Measurements from ENCODE around the gene ST3GAL2. TPM values are rescaled to one million over a fixed set of nuclear protein-coding genes. Genes with fewer than 3 reads are reported as not detected.
A peak's percentile ranks its signal among the peaks of the same experiment; 100 is the strongest.
"Not testable (repeated sequence)": the region's sequence is repeated elsewhere in the genome, so short reads cannot be mapped to it uniquely, and the experiment has no call there.

Gene ST3GAL2
- total RNA-seq, 3 donors from 2014 or later, result 15.0 to 18.1 (median 15.6) TPM

- ATAC-seq (peak; percentile 23 to 32), DNase-seq (no peak)
- Mint-ChIP-seq H3K36me3 (ENCODE audit: insufficient read depth) (peaks cover 2% of the 10 kb centered on the region), H3K9me3 (no peaks in the 10 kb centered on the region), H3K4me1 (ENCODE audit: low read depth) (peaks cover 40% of the 10 kb centered on the region), H3K4me3 (no peak overlapping the region), H3K27me3 (ENCODE audit: low read depth) (no peaks in the 10 kb centered on the region)
Measured at GRCh38 chr16:70419384-70420327, 19.2 kb downstream of the ST3GAL2 start.

GRCh38 chr16:70418993-70419318 is 19.9 kb downstream of the ST3GAL2 start:
- H3K4me3 Mint-ChIP-seq, result peak overlapping the region; percentile 58
- ATAC-seq, result peak; percentile 17 to 27
- H3K27me3 Mint-ChIP-seq (ENCODE audit: low read depth), result no peaks in the 10 kb centered on the region
- no peaks in the 10 kb centered on the region for H3K9me3 Mint-ChIP-seq
- no peak for DNase-seq
- peaks cover 3% of the 10 kb centered on the region for H3K36me3 Mint-ChIP-seq (ENCODE audit: insufficient read depth)
- peaks cover 42% of the 10 kb centered on the region for H3K4me1 Mint-ChIP-seq (ENCODE audit: low read depth)

- H3K4me1 Mint-ChIP-seq (ENCODE audit: low read depth), result peaks cover 42% of the 10 kb centered on the region
Measured at GRCh38 chr16:70418274-70418992, 20.5 kb downstream of the ST3GAL2 start.

GRCh38 chr16:70417661-70418060 is 21.2 kb downstream of the ST3GAL2 start:
- Mint-ChIP-seq H3K27me3 (ENCODE audit: low read depth) (no peaks in the 10 kb centered on the region), H3K4me3 (no peak overlapping the region), H3K9me3 (no peaks in the 10 kb centered on the region), H3K36me3 (ENCODE audit: insufficient read depth) (peaks cover 3% of the 10 kb centered on the region), H3K4me1 (ENCODE audit: low read depth) (peaks cover 40% of the 10 kb centered on the region)
- ATAC-seq, result no peak
- no peak for DNase-seq

More at GRCh38 chr16:70418274-70418992, 20.5 kb downstream of the ST3GAL2 start:
- H3K27me3 Mint-ChIP-seq (ENCODE audit: low read depth), result no peaks in the 10 kb centered on the region
- no peaks in the 10 kb centered on the region for H3K9me3 Mint-ChIP-seq
- ATAC-seq (peak; percentile 37 to 44), DNase-seq (peak; percentile 30)
- H3K36me3 Mint-ChIP-seq (ENCODE audit: insufficient read depth), result peaks cover 3% of the 10 kb centered on the region
- peak overlapping the region; percentile 58 for H3K4me3 Mint-ChIP-seq

- H3K9me3 Mint-ChIP-seq, result no peaks in the 10 kb centered on the region
- H3K4me1 Mint-ChIP-seq (ENCODE audit: low read depth), result peaks cover 40% of the 10 kb centered on the region
- H3K4me3 Mint-ChIP-seq, result no peak overlapping the region
- ATAC-seq (no peak), DNase-seq (no peak)
- H3K36me3 Mint-ChIP-seq (ENCODE audit: insufficient read depth), result peaks cover 5% of the 10 kb centered on the region
- no peaks in the 10 kb centered on the region for H3K27me3 Mint-ChIP-seq (ENCODE audit: low read depth)
Measured at GRCh38 chr16:70416748-70417616, 21.9 kb downstream of the ST3GAL2 start.

GRCh38 chr16:70413572-70413971 is 25.3 kb downstream of the ST3GAL2 start:
- H3K27me3 Mint-ChIP-seq (ENCODE audit: low read depth); H3K36me3 Mint-ChIP-seq (ENCODE audit: insufficient read depth); DNase-seq; ATAC-seq; H3K9me3 Mint-ChIP-seq; H3K4me3 Mint-ChIP-seq: not testable (repeated sequence)
- peaks cover 21% of the 10 kb centered on the region for H3K4me1 Mint-ChIP-seq (ENCODE audit: low read depth)

GRCh38 chr16:70412385-70412784 is 26.5 kb downstream of the ST3GAL2 start:
- H3K4me1 Mint-ChIP-seq (ENCODE audit: low read depth), result peaks cover 22% of the 10 kb centered on the region
- H3K36me3 Mint-ChIP-seq (ENCODE audit: insufficient read depth), result peaks cover 8% of the 10 kb centered on the region
- no peaks in the 10 kb centered on the region for H3K27me3 Mint-ChIP-seq (ENCODE audit: low read depth)
- ATAC-seq (no peak), DNase-seq (no peak)
- no peak overlapping the region for H3K4me3 Mint-ChIP-seq
- H3K9me3 Mint-ChIP-seq, result no peaks in the 10 kb centered on the region

GRCh38 chr16:70410734-70411133 is 28.2 kb downstream of the ST3GAL2 start:
- peaks cover 12% of the 10 kb centered on the region for H3K36me3 Mint-ChIP-seq (ENCODE audit: insufficient read depth)
- H3K27me3 Mint-ChIP-seq (ENCODE audit: low read depth), result no peaks in the 10 kb centered on the region
- no peaks in the 10 kb centered on the region for H3K9me3 Mint-ChIP-seq
- no peak overlapping the region for H3K4me3 Mint-ChIP-seq
- H3K4me1 Mint-ChIP-seq (ENCODE audit: low read depth), result peaks cover 27% of the 10 kb centered on the region
- ATAC-seq (no peak), DNase-seq (no peak)

GRCh38 chr16:70407811-70408274 is 31.1 kb downstream of the ST3GAL2 start:
- DNase-seq, result no peak
- peaks cover 49% of the 10 kb centered on the region for H3K4me1 Mint-ChIP-seq (ENCODE audit: low read depth)

GRCh38 chr16:70406104-70406503 is 32.8 kb downstream of the ST3GAL2 start:
- peaks cover 50% of the 10 kb centered on the region for H3K4me1 Mint-ChIP-seq (ENCODE audit: low read depth)

More at GRCh38 chr16:70407811-70408274, 31.1 kb downstream of the ST3GAL2 start:
- ATAC-seq, result no peak
- H3K4me3 Mint-ChIP-seq, result no peak overlapping the region
- H3K9me3 Mint-ChIP-seq, result no peaks in the 10 kb centered on the region
- no peaks in the 10 kb centered on the region for H3K27me3 Mint-ChIP-seq (ENCODE audit: low read depth)
- peaks cover 11% of the 10 kb centered on the region for H3K36me3 Mint-ChIP-seq (ENCODE audit: insufficient read depth)

GRCh38 chr16:70402916-70403659 is 35.8 kb downstream of the ST3GAL2 start:
- Mint-ChIP-seq H3K9me3 (no peaks in the 10 kb centered on the region), H3K4me3 (no peak overlapping the region)

More at GRCh38 chr16:70406104-70406503, 32.8 kb downstream of the ST3GAL2 start:
- not testable (repeated sequence) for H3K27me3 Mint-ChIP-seq (ENCODE audit: low read depth); ATAC-seq; DNase-seq; H3K36me3 Mint-ChIP-seq (ENCODE audit: insufficient read depth); H3K9me3 Mint-ChIP-seq; H3K4me3 Mint-ChIP-seq

GRCh38 chr16:70399951-70400350 is 38.9 kb downstream of the ST3GAL2 start:
- H3K9me3 Mint-ChIP-seq, result no peaks in the 10 kb centered on the region
- H3K4me3 Mint-ChIP-seq, result no peak overlapping the region
- peaks cover 19% of the 10 kb centered on the region for H3K4me1 Mint-ChIP-seq (ENCODE audit: low read depth)
- ATAC-seq (no peak), DNase-seq (no peak)
- no peaks in the 10 kb centered on the region for H3K36me3 Mint-ChIP-seq (ENCODE audit: insufficient read depth)
- H3K27me3 Mint-ChIP-seq (ENCODE audit: low read depth), result no peaks in the 10 kb centered on the region

More at GRCh38 chr16:70402916-70403659, 35.8 kb downstream of the ST3GAL2 start:
- Mint-ChIP-seq H3K4me1 (ENCODE audit: low read depth) (peaks cover 39% of the 10 kb centered on the region), H3K27me3 (ENCODE audit: low read depth) (no peaks in the 10 kb centered on the region), H3K36me3 (ENCODE audit: insufficient read depth) (peaks cover 5% of the 10 kb centered on the region)
- ATAC-seq (no peak), DNase-seq (no peak)

- peaks cover 13% of the 10 kb centered on the region for H3K4me1 Mint-ChIP-seq (ENCODE audit: low read depth)
- DNase-seq, result no peak
- H3K4me3 Mint-ChIP-seq, result no peak overlapping the region
- H3K9me3 Mint-ChIP-seq, result no peaks in the 10 kb centered on the region
- no peak for ATAC-seq
- H3K36me3 Mint-ChIP-seq (ENCODE audit: insufficient read depth), result no peaks in the 10 kb centered on the region
- no peaks in the 10 kb centered on the region for H3K27me3 Mint-ChIP-seq (ENCODE audit: low read depth)
Measured at GRCh38 chr16:70399381-70399780, 39.5 kb downstream of the ST3GAL2 start.

Measured in activated T-cell treated with anti-CD3 and anti-CD28 coated beads, Interleukin-2, amount 50 U/mL, for 4 hours (primary cell).